Measurements from ENCODE around the gene CLEC2L.

DNA sequence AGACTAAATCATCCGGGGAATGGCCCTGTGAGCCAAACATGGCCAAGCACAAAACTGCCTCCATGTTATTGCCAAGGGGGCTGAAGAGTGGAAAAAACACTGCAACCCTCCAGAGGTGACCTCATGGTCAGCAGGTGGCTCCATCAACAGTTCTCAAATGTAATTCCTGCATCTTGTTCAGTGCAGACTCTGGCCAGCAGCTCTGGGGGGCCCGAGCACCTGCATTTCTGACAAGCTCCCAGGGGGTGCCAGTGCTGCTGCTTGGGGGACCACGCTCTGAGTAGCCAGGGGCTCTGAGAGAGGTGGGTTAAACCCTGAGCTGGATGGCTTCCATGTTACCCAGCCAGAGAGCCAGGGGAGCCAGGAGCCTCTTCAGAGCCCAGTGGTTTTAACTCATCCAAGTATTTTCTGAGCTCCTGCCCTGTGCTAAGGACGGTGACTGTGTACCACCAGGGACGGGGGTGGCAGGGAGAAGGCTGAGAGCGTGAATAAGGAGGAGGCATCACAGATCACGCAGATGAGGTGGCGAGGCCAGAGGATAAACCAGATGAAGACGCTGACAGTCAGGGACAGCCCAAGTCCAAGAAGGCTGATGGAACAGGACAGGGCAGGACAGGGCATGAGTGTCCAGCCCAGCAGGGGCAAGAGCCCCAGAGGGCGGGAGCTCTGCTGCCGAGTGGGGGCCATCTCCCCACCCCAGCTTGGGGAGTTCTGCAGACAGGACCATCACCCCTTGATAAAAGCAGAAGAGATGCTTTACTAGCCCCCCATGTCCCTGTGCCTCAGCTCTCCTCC is 52.9 kb downstream of the CLEC2L start:
- TF ChIP-seq, protein P1, sequence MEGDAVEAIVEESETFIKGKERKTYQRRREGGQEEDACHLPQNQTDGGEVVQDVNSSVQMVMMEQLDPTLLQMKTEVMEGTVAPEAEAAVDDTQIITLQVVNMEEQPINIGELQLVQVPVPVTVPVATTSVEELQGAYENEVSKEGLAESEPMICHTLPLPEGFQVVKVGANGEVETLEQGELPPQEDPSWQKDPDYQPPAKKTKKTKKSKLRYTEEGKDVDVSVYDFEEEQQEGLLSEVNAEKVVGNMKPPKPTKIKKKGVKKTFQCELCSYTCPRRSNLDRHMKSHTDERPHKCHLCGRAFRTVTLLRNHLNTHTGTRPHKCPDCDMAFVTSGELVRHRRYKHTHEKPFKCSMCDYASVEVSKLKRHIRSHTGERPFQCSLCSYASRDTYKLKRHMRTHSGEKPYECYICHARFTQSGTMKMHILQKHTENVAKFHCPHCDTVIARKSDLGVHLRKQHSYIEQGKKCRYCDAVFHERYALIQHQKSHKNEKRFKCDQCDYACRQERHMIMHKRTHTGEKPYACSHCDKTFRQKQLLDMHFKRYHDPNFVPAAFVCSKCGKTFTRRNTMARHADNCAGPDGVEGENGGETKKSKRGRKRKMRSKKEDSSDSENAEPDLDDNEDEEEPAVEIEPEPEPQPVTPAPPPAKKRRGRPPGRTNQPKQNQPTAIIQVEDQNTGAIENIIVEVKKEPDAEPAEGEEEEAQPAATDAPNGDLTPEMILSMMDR (IDR thresholded peaks at IDR 0.05; ENCODE audit: poor library complexity, severe bottlenecking): no peak
- no peak for TF ChIP-seq EZH2 (IDR thresholded peaks at IDR 0.05; ENCODE audit: borderline replicate concordance, insufficient read depth, low read length, poor library complexity, severe bottlenecking)
- no peak for TF ChIP-seq POLR2AphosphoS5 (IDR thresholded peaks at IDR 0.05)
- TF ChIP-seq, protein P2, sequence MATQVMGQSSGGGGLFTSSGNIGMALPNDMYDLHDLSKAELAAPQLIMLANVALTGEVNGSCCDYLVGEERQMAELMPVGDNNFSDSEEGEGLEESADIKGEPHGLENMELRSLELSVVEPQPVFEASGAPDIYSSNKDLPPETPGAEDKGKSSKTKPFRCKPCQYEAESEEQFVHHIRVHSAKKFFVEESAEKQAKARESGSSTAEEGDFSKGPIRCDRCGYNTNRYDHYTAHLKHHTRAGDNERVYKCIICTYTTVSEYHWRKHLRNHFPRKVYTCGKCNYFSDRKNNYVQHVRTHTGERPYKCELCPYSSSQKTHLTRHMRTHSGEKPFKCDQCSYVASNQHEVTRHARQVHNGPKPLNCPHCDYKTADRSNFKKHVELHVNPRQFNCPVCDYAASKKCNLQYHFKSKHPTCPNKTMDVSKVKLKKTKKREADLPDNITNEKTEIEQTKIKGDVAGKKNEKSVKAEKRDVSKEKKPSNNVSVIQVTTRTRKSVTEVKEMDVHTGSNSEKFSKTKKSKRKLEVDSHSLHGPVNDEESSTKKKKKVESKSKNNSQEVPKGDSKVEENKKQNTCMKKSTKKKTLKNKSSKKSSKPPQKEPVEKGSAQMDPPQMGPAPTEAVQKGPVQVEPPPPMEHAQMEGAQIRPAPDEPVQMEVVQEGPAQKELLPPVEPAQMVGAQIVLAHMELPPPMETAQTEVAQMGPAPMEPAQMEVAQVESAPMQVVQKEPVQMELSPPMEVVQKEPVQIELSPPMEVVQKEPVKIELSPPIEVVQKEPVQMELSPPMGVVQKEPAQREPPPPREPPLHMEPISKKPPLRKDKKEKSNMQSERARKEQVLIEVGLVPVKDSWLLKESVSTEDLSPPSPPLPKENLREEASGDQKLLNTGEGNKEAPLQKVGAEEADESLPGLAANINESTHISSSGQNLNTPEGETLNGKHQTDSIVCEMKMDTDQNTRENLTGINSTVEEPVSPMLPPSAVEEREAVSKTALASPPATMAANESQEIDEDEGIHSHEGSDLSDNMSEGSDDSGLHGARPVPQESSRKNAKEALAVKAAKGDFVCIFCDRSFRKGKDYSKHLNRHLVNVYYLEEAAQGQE (IDR thresholded peaks at IDR 0.05; ENCODE audit: borderline replicate concordance): no peak
- TF ChIP-seq EP300 (conservative IDR thresholded peaks at IDR 0.05; ENCODE audit: poor library complexity, severe bottlenecking): no peak
- TF ChIP-seq SMC3 (conservative IDR thresholded peaks at IDR 0.05; ENCODE audit: poor library complexity): no peak
- TF ChIP-seq MXI1 (conservative IDR thresholded peaks at IDR 0.05; ENCODE audit: poor library complexity, severe bottlenecking): no peak

Measured in neural cell (in vitro differentiated cells).